IPS-15b (cell line): ENCODE measurements around the gene EXOC4.

Source experiments
- H3K27me3 ChIP-seq: one replicate; pipeline ENCODE4 v1.6.1; 2013; ENCODE audit warnings: low read length; ENCODE audit not compliant: control insufficient read depth, insufficient read depth
- H3K36me3 ChIP-seq: one replicate; pipeline ENCODE4 v1.6.1; 2013; ENCODE audit warnings: low read length; ENCODE audit not compliant: control insufficient read depth, insufficient read depth
- H3K4me1 ChIP-seq: one replicate; pipeline ENCODE4 v1.6.1; 2013; ENCODE audit warnings: mild to moderate bottlenecking, low read length; ENCODE audit not compliant: control insufficient read depth, insufficient read depth
- H3K4me3 ChIP-seq: one replicate; pipeline ENCODE4 v1.5.1; 2013; ENCODE audit warnings: low read depth, low read length
- H3K9ac ChIP-seq: one replicate; pipeline ENCODE4 v1.6.1; 2013; ENCODE audit warnings: low read depth, mild to moderate bottlenecking, low read length
- H3K9me3 ChIP-seq: one replicate; pipeline ENCODE4 v1.6.1; 2013; ENCODE audit warnings: mild to moderate bottlenecking, low read length; ENCODE audit not compliant: control insufficient read depth, insufficient read depth

EXOC4 gene

GRCh38 chr7:133587903-133588302 lies 335.0 kb downstream of the EXOC4 start:
- H3K4me1 ChIP-seq = no peaks in the 10 kb centered on the region
- no peak overlapping the region for H3K9ac ChIP-seq
- no peaks in the 10 kb centered on the region for H3K27me3 ChIP-seq
- no peaks in the 10 kb centered on the region for H3K36me3 ChIP-seq
- no peaks in the 10 kb centered on the region for H3K9me3 ChIP-seq
- no peak overlapping the region for H3K4me3 ChIP-seq

- no peaks in the 10 kb centered on the region for H3K36me3 ChIP-seq
- H3K4me3 ChIP-seq = no peak overlapping the region
- H3K27me3 ChIP-seq = no peaks in the 10 kb centered on the region
- H3K9ac ChIP-seq = no peak overlapping the region
- H3K4me1 ChIP-seq = no peaks in the 10 kb centered on the region
- no peaks in the 10 kb centered on the region for H3K9me3 ChIP-seq
These were observed 337.9 kb downstream of the EXOC4 start for GRCh38 chr7:133590795-133591194.

- H3K27me3 ChIP-seq = no peaks in the 10 kb centered on the region
- H3K9ac ChIP-seq = no peak overlapping the region
- H3K4me3 ChIP-seq = no peak overlapping the region
- H3K4me1 ChIP-seq = no peaks in the 10 kb centered on the region
- no peaks in the 10 kb centered on the region for H3K9me3 ChIP-seq
- no peaks in the 10 kb centered on the region for H3K36me3 ChIP-seq
These were observed 338.9 kb downstream of the EXOC4 start for GRCh38 chr7:133591704-133592340.

DNA sequence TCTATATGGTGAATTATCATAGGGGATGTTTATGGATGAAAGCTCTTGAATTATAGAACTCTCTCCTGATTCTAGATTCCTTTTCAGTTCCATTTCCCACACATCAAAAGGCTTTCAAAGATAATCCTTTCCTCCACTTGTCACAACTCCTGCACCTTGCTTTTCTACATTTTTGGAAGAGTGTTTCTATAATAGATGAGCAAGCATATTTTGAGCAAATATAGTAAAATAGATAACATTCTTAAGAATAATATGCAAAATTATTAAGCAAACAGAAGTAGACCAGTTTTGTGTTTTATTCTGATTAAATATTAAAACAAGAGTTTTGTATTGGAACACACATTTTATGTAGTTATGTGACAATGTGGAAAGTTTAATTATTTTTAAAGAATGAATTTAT lies 340.7 kb downstream of the EXOC4 start:
- Histone ChIP-seq H3K9ac (no peak overlapping the region), H3K36me3 (no peaks in the 10 kb centered on the region), H3K4me1 (no peaks in the 10 kb centered on the region), H3K27me3 (no peaks in the 10 kb centered on the region), H3K9me3 (no peaks in the 10 kb centered on the region), H3K4me3 (no peak overlapping the region)

DNA sequence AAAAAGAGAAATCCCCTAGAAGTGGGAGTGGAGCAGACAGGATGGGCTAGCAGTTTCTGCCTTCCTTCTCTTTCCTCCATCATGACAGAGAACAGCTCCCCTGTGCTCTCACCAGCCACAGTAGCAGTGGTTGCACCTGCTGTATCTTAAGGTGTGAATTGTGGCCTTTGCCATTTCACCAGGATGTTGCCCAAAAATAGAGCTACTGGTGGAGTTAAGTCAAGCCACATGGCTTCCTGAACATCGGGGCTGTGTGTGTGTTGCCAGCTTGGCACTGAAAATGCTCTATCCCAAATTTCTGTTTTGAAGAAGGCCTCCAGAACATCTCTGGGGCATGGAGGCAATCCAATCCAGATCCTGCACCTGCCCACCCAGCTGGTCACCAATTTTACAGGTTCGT lies 348.7 kb downstream of the EXOC4 start:
- no peaks in the 10 kb centered on the region for H3K9me3 ChIP-seq
- H3K4me1 ChIP-seq = no peaks in the 10 kb centered on the region
- H3K4me3 ChIP-seq = no peak overlapping the region
- no peaks in the 10 kb centered on the region for H3K27me3 ChIP-seq
- no peaks in the 10 kb centered on the region for H3K36me3 ChIP-seq
- H3K9ac ChIP-seq = no peak overlapping the region

- Histone ChIP-seq H3K36me3 (no peaks in the 10 kb centered on the region), H3K9me3 (no peaks in the 10 kb centered on the region), H3K4me1 (no peaks in the 10 kb centered on the region), H3K27me3 (no peaks in the 10 kb centered on the region), H3K4me3 (no peak overlapping the region), H3K9ac (no peak overlapping the region)
These were observed 349.4 kb downstream of the EXOC4 start for GRCh38 chr7:133602291-133602690.

DNA sequence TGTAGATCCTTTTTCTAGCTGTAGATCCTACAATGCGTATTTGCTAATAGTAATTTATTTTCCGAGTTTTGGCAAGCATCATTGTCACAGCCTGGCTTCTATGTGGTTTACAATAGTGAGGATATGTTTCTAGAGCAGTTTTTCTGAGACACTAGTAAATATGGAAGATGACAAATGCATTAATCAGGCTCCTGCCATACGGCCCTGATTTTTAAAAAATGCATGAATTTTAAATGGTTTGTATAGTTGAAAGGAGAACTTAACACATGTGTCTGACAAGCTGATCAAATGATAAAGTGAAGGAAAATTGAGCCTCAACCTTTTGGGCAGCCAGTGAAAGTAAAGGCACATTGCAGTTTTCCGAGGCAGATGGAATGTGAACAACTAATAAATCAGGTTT lies 354.1 kb downstream of the EXOC4 start:
- no peak overlapping the region for H3K4me3 ChIP-seq
- no peaks in the 10 kb centered on the region for H3K4me1 ChIP-seq
- no peaks in the 10 kb centered on the region for H3K27me3 ChIP-seq
- no peaks in the 10 kb centered on the region for H3K9me3 ChIP-seq
- H3K9ac ChIP-seq = no peak overlapping the region
- no peaks in the 10 kb centered on the region for H3K36me3 ChIP-seq

DNA sequence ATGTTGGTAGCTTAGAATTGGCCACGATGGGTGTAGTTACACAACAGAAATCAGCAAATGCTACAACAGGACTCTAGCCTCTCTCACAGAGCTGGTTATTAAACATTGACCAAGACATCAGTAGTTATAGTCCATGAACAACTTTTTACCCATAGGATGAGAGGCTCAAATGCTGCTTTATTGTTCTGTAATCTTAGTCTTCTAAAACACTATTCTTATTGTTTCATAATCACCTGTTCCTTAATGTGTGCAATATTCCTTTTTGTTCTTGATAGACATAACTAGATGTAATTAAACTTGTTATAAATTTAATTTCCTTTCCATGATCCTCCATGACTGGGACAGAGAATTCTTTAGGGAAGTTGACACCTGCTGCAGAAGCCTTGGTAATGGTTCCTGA lies 356.9 kb downstream of the EXOC4 start:
- no peak overlapping the region for H3K9ac ChIP-seq
- H3K9me3 ChIP-seq = no peaks in the 10 kb centered on the region
- no peaks in the 10 kb centered on the region for H3K4me1 ChIP-seq
- H3K36me3 ChIP-seq = no peaks in the 10 kb centered on the region
- no peaks in the 10 kb centered on the region for H3K27me3 ChIP-seq
- no peak overlapping the region for H3K4me3 ChIP-seq

DNA sequence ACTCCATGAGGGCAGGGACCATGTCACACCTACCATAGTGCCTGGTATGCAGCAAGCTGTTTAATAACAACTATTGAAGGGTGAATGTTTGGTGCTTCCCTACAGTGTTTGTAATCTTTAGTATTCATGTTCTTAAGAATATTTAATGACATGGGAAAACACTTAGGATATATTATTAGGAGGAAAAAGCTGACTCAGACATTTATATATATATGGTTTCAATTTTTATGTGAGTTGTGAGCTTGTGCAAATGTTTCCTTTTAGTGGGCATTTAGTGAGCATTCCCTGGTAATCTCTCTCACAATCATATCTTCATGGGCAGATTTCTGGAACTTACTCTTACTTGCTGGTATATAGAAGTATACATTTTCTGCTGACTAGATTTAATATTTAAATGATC lies 359.1 kb downstream of the EXOC4 start:
- no peak overlapping the region for H3K4me3 ChIP-seq
- no peaks in the 10 kb centered on the region for H3K27me3 ChIP-seq
- no peaks in the 10 kb centered on the region for H3K9me3 ChIP-seq
- no peak overlapping the region for H3K9ac ChIP-seq
- H3K4me1 ChIP-seq = no peaks in the 10 kb centered on the region
- H3K36me3 ChIP-seq = no peaks in the 10 kb centered on the region

DNA sequence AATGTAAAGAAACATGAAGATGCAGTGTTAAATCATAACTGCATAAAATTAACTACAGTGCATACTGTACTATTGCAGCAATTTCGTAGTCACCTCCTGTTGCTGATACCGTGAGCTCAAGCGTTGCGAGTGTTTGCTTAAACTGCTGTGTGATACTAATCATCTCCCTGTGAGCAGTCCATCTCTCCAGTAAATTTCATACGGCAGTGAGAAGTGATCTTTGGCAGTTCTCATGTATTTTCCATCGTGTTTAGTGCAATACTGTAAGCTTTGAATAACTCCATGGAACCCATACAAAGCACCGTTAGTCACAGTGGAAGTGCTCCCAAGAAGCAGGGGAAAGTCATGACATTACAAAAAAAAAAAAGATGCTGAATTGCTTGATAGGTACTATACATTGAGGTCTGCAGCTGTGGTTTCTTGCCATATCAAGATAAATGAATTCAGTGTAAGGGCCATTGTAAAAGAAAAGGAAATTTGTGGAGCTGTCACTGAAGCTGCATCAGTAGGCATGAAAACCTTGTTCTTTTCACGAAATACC lies 360.4 kb downstream of the EXOC4 start:
- Histone ChIP-seq H3K4me1 (no peaks in the 10 kb centered on the region), H3K36me3 (no peaks in the 10 kb centered on the region), H3K27me3 (no peaks in the 10 kb centered on the region), H3K9ac (no peak overlapping the region), H3K4me3 (no peak overlapping the region), H3K9me3 (no peaks in the 10 kb centered on the region)

DNA sequence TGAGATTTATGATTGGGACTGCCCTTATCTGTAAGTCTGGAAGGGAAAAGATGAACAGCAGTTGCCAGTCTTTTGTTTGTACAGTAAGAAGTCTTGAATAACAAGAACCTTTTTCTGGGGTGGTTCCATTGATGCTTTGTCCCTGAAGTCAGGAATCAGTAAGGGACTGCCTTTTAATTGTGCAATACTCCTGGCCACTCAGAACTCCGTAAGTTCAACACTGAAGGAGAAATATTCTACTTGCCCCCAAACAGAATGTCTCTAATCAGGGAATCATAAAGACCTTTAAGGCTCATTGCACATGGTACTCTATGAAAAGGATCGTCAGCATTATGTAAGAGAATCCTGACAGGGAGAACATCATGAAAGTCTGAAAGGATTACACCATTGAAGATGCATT lies 361.4 kb downstream of the EXOC4 start:
- H3K9ac ChIP-seq = no peak overlapping the region
- no peak overlapping the region for H3K4me3 ChIP-seq
- H3K27me3 ChIP-seq = no peaks in the 10 kb centered on the region
- no peaks in the 10 kb centered on the region for H3K36me3 ChIP-seq
- H3K4me1 ChIP-seq = no peaks in the 10 kb centered on the region
- H3K9me3 ChIP-seq = no peaks in the 10 kb centered on the region

- H3K9ac ChIP-seq = no peak overlapping the region
- no peaks in the 10 kb centered on the region for H3K36me3 ChIP-seq
- no peaks in the 10 kb centered on the region for H3K9me3 ChIP-seq
- no peak overlapping the region for H3K4me3 ChIP-seq
- H3K27me3 ChIP-seq = no peaks in the 10 kb centered on the region
- no peaks in the 10 kb centered on the region for H3K4me1 ChIP-seq
These were observed 366.1 kb downstream of the EXOC4 start for GRCh38 chr7:133618970-133619369.
